NCI-H1048 (cell line): ENCODE measurements around the gene IGSF5.

Source experiments
- DNase-seq: peaks from one replicate; lab custom pipeline; 2025; lab: John Stamatoyannopoulos, UW

The IGSF5 gene

GRCh38 chr21:39834543-39834942 is 89.6 kb downstream of the IGSF5 start:
- no peak for DNase-seq

- no peak for DNase-seq
Measured at GRCh38 chr21:39837861-39838359, 92.9 kb downstream of the IGSF5 start.

DNA sequence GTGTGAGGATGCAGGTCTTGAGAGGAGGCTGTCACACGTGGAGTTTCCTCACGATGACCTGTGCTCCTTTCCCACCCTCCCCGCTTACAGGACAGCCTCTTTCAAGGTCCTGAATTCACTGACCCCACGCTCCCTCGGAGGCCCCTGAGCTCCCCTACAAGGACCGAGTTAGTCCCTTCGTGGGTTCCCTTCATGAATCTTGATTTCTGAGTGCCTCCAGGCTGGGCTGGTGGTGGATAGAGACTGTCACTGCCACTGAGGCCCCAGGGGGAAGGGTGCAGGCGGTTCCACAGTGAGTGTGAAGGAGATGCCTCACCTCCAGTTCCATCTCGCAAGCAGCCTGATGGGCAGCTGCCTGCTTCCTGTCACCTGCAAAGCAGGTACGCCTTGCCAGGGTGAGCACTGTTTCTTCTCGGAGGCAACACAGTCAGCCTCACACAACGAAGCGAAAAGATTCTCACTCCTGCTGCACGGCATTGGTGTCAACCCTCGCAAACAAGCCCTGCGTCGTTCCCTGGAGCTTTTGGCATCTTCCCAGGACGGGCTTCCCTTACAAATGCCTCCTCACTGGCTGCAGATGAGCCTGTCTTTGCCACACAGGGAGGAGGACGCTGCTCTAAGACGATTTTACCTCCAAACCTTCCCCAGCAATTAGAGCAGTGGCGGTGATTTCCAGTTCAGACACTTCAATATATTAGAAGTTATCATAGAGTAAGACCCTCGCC is 95.6 kb downstream of the IGSF5 start:
- no peak for DNase-seq

GRCh38 chr21:39842741-39843459 is 97.9 kb downstream of the IGSF5 start:
- DNase-seq, result no peak

GRCh38 chr21:39843483-39843882 is 98.5 kb downstream of the IGSF5 start:
- DNase-seq, result no peak

- DNase-seq, result no peak
Measured at GRCh38 chr21:39843916-39844315, 98.9 kb downstream of the IGSF5 start.

DNA sequence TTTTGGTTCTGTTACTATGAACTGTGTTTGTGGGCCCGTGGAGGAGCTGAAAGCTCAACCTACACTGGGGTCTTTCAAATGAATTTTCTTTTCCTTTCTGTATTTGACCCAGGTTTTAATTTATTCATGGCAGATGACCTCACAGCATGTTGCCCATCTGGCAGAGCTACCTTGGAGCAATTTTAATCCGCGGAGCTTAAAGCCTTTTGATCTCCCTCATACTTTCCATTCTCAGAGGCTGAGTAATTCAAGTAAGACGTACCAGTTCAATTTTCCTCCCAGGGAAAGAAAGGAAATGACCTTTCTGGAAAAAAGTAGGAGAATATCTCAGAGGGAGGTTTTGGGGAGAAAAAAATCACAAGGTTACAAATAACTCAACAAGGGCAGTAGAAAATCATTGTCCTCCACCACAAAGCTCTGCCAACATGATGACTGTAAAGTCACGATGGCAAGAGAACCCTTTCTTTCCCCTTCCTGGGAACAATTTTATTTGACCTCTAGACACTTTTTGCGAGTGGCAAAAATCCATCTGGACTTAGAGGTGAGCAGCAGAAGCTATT is 100.7 kb downstream of the IGSF5 start:
- DNase-seq, result no peak

GRCh38 chr21:39847877-39848276 is 102.9 kb downstream of the IGSF5 start:
- no peak for DNase-seq

DNA sequence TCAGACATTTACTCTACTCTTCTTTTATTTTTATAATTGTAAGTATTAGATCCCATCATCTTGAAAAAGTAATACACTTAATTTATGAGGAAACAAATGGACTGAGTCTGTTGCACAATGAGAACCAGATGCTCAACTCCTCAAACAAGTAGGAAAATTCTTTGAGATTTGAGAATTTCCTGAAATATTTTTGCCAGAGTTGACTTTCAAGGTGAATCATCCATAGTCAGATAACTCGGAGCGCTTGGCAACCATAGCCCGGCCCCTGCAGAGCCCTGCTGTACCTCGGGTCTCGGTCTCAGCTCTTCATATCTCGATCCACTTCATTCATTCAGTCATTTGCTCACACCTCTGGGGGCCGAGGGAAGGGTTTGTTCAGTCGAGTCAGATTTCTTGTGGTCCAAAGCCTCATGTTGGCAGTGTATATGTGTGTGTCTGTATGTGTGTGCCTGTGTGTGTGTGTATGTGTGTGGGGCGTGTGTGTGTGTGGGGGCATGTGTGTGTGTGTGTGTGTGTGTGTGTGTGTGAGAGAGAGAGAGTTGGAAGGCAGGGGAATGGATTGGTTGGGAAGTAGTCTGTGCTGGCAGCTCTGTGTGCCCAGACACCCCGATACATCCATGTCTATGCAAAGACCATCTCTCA is 104.2 kb downstream of the IGSF5 start:
- no peak for DNase-seq

GRCh38 chr21:39850333-39850732 is 105.3 kb downstream of the IGSF5 start:
- no peak for DNase-seq

- DNase-seq, result no peak
Measured at GRCh38 chr21:39851002-39851618, 106.1 kb downstream of the IGSF5 start.
